ENCODE measurements around the gene SNAI1. TPM values are rescaled to one million over a fixed set of nuclear protein-coding genes. Genes with fewer than 3 reads are reported as not detected.

Gene SNAI1
- total RNA-seq, 2 experiments from 2014 or later: 1.6 to 3.6 TPM

- TF ChIP-seq EZH2phosphoT487 (IDR thresholded peaks at IDR 0.05; ENCODE audit: borderline replicate concordance, low read depth, low read length) (no peak), CTCF (conservative IDR thresholded peaks at IDR 0.05; ENCODE audit: low read length) (peak; percentile 85)
- peak; percentile 57 for DNase-seq (ENCODE audit: low spot score)
- Histone ChIP-seq H3K79me2 (ENCODE audit: insufficient read depth, low read depth, low read length) (no peaks in the 10 kb centered on the region), H3K36me3 (ENCODE audit: insufficient read depth, low read length) (no peaks in the 10 kb centered on the region), H3K4me2 (ENCODE audit: low read length) (no peak overlapping the region), H3K4me1 (ENCODE audit: insufficient read depth, low read length, poor library complexity, severe bottlenecking) (no peaks in the 10 kb centered on the region), H2AFZ (ENCODE audit: low read length) (no peak overlapping the region), H3K27ac (ENCODE audit: low read depth, low read length, poor library complexity, severe bottlenecking) (no peak overlapping the region), H3K9me2 (ENCODE audit: insufficient read depth, low read length) (no peaks in the 10 kb centered on the region), H3K9me3 (ENCODE audit: low read length) (no peaks in the 10 kb centered on the region), H4K20me1 (ENCODE audit: insufficient read depth, low read length) (no peaks in the 10 kb centered on the region), H3K4me3 (ENCODE audit: low read depth, low read length, poor library complexity, severe bottlenecking) (no peak overlapping the region)
- intact Hi-C loops (cut with micrococcal nuclease; ENCODE audit: unreplicated experiment): no loop called here
- no TSS peak for BruUV-seq (replicated peaks)
- ChIA-PET CTCF (ENCODE audit: unreplicated experiment) (no interaction called here), POLR2A (no interaction called here)
Observed at GRCh38 chr20:49964964-49965780, 17.6 kb upstream of the SNAI1 start.

- H3K4me1 ChIP-seq (ENCODE audit: insufficient read depth, low read length, poor library complexity, severe bottlenecking): no peaks in the 10 kb centered on the region
Observed at GRCh38 chr20:49965781-49966305, 16.9 kb upstream of the SNAI1 start.

More at GRCh38 chr20:49965781-49966305, 16.9 kb upstream of the SNAI1 start:
- Histone ChIP-seq H3K27ac (ENCODE audit: low read depth, low read length, poor library complexity, severe bottlenecking) (no peak overlapping the region), H3K4me2 (ENCODE audit: low read length) (no peak overlapping the region), H3K36me3 (ENCODE audit: insufficient read depth, low read length) (no peaks in the 10 kb centered on the region), H4K20me1 (ENCODE audit: insufficient read depth, low read length) (no peaks in the 10 kb centered on the region), H3K9me2 (ENCODE audit: insufficient read depth, low read length) (no peaks in the 10 kb centered on the region), H3K4me3 (ENCODE audit: low read depth, low read length, poor library complexity, severe bottlenecking) (no peak overlapping the region), H3K9me3 (ENCODE audit: low read length) (no peaks in the 10 kb centered on the region), H2AFZ (ENCODE audit: low read length) (no peak overlapping the region), H3K79me2 (ENCODE audit: insufficient read depth, low read depth, low read length) (no peaks in the 10 kb centered on the region)
- intact Hi-C loops (cut with micrococcal nuclease; ENCODE audit: unreplicated experiment): no loop called here
- CTCF ChIA-PET (ENCODE audit: unreplicated experiment): no interaction called here
- TF ChIP-seq EZH2phosphoT487 (IDR thresholded peaks at IDR 0.05; ENCODE audit: borderline replicate concordance, low read depth, low read length) (no peak), CTCF (conservative IDR thresholded peaks at IDR 0.05; ENCODE audit: low read length) (no peak)
- DNase-seq (ENCODE audit: low spot score): no peak
- POLR2A ChIA-PET: no interaction called here
- no TSS peak for BruUV-seq (replicated peaks)

Data from OCI-LY7 (cell line).